ENCODE data around the gene SNX8. TPM values are rescaled to one million over a fixed set of nuclear protein-coding genes. Genes with fewer than 3 reads are reported as not detected.
A peak's percentile ranks its signal among the peaks of the same experiment; 100 is the strongest.

SNX8 gene
- total and polyA plus RNA-seq, 2 of the 13 experiments (the other 11 are each of a cell fraction or from before 2014, with no cell fraction given) = 20.6 to 45.2 TPM

DNA sequence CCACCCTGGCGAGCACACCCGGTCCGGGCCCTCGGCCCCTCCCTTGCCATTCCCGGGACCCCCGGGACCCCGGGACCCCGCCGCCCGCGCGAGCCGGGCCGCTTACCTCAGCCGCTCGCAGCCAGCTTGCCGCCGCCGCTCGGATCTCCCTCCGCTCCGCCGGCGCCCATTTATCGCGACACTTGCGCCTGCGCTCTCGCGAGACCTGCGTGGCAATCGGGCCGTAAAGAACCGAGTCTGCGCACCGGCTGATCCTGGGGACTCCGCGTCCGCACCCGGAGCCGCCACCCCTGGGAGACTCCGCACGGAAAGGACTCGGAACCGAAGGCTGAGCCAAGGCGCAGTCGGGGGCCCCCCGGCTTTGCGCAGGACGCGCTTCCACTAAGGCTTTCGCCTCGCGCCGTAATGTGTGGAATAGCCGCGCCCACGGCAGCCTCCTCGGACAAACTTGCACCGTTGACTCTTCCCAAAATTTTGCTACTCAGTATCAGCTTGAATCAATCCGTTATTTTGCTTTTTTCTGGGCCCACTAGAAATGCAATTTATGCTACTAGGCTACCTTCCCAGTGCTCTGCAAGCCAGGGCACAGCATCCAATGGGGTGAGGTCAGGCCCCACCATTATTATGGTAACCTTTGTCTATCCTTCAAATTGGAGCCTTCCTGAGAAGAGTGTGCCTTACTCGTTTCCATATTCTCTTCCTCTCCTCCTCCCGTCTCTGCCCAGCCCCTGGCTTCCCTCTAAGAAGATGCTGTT lies 81.3 kb downstream of the SNX8 start, which contains the start of gene MAD1L1 (continued):
- TF ChIP-seq, protein P1, sequence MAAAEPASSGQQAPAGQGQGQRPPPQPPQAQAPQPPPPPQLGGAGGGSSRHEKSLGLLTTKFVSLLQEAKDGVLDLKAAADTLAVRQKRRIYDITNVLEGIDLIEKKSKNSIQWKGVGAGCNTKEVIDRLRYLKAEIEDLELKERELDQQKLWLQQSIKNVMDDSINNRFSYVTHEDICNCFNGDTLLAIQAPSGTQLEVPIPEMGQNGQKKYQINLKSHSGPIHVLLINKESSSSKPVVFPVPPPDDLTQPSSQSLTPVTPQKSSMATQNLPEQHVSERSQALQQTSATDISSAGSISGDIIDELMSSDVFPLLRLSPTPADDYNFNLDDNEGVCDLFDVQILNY (CRISPR knock-in tag; conservative IDR thresholded peaks at IDR 0.05) = peak; percentile 80; the same call in 1 of the 2 replicates
- TF ChIP-seq, protein P2, sequence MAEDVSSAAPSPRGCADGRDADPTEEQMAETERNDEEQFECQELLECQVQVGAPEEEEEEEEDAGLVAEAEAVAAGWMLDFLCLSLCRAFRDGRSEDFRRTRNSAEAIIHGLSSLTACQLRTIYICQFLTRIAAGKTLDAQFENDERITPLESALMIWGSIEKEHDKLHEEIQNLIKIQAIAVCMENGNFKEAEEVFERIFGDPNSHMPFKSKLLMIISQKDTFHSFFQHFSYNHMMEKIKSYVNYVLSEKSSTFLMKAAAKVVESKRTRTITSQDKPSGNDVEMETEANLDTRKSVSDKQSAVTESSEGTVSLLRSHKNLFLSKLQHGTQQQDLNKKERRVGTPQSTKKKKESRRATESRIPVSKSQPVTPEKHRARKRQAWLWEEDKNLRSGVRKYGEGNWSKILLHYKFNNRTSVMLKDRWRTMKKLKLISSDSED (CRISPR knock-in tag; IDR thresholded peaks at IDR 0.05) = no peak
- TF ChIP-seq WIZ (CRISPR knock-in tag; IDR thresholded peaks at IDR 0.05) = no peak
- TF ChIP-seq ARNT2 (CRISPR knock-in tag; IDR thresholded peaks at IDR 0.05; ENCODE audit: low read depth) = peak; percentile 94; the same call in 1 of the 2 replicates
- TF ChIP-seq, protein P3, sequence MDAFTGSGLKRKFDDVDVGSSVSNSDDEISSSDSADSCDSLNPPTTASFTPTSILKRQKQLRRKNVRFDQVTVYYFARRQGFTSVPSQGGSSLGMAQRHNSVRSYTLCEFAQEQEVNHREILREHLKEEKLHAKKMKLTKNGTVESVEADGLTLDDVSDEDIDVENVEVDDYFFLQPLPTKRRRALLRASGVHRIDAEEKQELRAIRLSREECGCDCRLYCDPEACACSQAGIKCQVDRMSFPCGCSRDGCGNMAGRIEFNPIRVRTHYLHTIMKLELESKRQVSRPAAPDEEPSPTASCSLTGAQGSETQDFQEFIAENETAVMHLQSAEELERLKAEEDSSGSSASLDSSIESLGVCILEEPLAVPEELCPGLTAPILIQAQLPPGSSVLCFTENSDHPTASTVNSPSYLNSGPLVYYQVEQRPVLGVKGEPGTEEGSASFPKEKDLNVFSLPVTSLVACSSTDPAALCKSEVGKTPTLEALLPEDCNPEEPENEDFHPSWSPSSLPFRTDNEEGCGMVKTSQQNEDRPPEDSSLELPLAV (CRISPR knock-in tag; conservative IDR thresholded peaks at IDR 0.05; ENCODE audit: low read depth) = no peak
- TF ChIP-seq, protein P4, sequence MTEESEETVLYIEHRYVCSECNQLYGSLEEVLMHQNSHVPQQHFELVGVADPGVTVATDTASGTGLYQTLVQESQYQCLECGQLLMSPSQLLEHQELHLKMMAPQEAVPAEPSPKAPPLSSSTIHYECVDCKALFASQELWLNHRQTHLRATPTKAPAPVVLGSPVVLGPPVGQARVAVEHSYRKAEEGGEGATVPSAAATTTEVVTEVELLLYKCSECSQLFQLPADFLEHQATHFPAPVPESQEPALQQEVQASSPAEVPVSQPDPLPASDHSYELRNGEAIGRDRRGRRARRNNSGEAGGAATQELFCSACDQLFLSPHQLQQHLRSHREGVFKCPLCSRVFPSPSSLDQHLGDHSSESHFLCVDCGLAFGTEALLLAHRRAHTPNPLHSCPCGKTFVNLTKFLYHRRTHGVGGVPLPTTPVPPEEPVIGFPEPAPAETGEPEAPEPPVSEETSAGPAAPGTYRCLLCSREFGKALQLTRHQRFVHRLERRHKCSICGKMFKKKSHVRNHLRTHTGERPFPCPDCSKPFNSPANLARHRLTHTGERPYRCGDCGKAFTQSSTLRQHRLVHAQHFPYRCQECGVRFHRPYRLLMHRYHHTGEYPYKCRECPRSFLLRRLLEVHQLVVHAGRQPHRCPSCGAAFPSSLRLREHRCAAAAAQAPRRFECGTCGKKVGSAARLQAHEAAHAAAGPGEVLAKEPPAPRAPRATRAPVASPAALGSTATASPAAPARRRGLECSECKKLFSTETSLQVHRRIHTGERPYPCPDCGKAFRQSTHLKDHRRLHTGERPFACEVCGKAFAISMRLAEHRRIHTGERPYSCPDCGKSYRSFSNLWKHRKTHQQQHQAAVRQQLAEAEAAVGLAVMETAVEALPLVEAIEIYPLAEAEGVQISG (CRISPR knock-in tag; IDR thresholded peaks at IDR 0.05) = peak; percentile 67; the same call in 1 of the 2 replicates
- TF ChIP-seq FIP1L1 (IDR thresholded peaks at IDR 0.05; ENCODE audit: borderline replicate concordance, insufficient read depth, low read depth, low read length) = no peak
- TF ChIP-seq ZNF441 (CRISPR knock-in tag; IDR thresholded peaks at IDR 0.05; ENCODE audit: borderline replicate concordance) = peak; percentile 75; the same call in 1 of the 2 replicates
- TF ChIP-seq, protein P5, sequence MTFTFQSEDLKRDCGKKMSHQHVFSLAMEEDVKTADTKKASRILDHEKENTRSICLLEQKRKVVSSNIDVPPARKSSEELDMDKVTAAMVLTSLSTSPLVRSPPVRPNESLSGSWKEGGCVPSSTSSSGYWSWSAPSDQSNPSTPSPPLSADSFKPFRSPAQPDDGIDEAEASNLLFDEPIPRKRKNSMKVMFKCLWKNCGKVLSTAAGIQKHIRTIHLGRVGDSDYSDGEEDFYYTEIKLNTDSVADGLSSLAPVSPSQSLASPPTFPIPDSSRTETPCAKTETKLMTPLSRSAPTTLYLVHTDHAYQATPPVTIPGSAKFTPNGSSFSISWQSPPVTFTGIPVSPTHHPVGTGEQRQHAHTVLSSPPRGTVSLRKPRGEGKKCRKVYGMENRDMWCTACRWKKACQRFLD (CRISPR knock-in tag; IDR thresholded peaks at IDR 0.05; ENCODE audit: borderline replicate concordance) = 0 out of 2 replicates have a peak, but pooled peaks have one; percentile 50
- no peak for TF ChIP-seq ZFP36 (IDR thresholded peaks at IDR 0.05; ENCODE audit: borderline replicate concordance, low read depth, low read length, partially characterized antibody)
- TF ChIP-seq ZNF430 (CRISPR knock-in tag; IDR thresholded peaks at IDR 0.05) = no peak; the same call in 1 of the 2 replicates
- TF ChIP-seq RORA (CRISPR knock-in tag; IDR thresholded peaks at IDR 0.05) = no peak
- peak; percentile 49; the same call in 1 of the 2 replicates for TF ChIP-seq ZNF335 (CRISPR knock-in tag; IDR thresholded peaks at IDR 0.05)
- TF ChIP-seq LCORL (IDR thresholded peaks at IDR 0.05) = no peak
- TF ChIP-seq LCORL (CRISPR knock-in tag; IDR thresholded peaks at IDR 0.05) = no peak; the same call in 1 of the 2 replicates
- TF ChIP-seq AGO1 (IDR thresholded peaks at IDR 0.05; ENCODE audit: low read depth, low read length, poor library complexity, severe bottlenecking) = peak; percentile 93
- no peak for TF ChIP-seq NBN (conservative IDR thresholded peaks at IDR 0.05)
- TF ChIP-seq HHEX (CRISPR knock-in tag; IDR thresholded peaks at IDR 0.05) = no peak
- TF ChIP-seq, protein P6, sequence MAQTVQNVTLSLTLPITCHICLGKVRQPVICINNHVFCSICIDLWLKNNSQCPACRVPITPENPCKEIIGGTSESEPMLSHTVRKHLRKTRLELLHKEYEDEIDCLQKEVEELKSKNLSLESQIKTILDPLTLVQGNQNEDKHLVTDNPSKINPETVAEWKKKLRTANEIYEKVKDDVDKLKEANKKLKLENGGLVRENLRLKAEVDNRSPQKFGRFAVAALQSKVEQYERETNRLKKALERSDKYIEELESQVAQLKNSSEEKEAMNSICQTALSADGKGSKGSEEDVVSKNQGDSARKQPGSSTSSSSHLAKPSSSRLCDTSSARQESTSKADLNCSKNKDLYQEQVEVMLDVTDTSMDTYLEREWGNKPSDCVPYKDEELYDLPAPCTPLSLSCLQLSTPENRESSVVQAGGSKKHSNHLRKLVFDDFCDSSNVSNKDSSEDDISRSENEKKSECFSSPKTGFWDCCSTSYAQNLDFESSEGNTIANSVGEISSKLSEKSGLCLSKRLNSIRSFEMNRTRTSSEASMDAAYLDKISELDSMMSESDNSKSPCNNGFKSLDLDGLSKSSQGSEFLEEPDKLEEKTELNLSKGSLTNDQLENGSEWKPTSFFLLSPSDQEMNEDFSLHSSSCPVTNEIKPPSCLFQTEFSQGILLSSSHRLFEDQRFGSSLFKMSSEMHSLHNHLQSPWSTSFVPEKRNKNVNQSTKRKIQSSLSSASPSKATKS (CRISPR knock-in tag; IDR thresholded peaks at IDR 0.05) = no peak

Measured in HepG2 (cell line).